Measurements from ENCODE around the gene NEK8. TPM values are rescaled to one million over a fixed set of nuclear protein-coding genes. Genes with fewer than 3 reads are reported as not detected.

Gene NEK8
- total and polyA plus RNA-seq, 9 of the 15 experiments (the other 6 are each of a cell fraction or from before 2014, with no cell fraction given) = 0.98 to 16.6 (median 4.6) TPM

GRCh38 chr17:28750178-28751047 lies 21.8 kb downstream of the NEK8 start (continued):
- TF ChIP-seq, protein P1, sequence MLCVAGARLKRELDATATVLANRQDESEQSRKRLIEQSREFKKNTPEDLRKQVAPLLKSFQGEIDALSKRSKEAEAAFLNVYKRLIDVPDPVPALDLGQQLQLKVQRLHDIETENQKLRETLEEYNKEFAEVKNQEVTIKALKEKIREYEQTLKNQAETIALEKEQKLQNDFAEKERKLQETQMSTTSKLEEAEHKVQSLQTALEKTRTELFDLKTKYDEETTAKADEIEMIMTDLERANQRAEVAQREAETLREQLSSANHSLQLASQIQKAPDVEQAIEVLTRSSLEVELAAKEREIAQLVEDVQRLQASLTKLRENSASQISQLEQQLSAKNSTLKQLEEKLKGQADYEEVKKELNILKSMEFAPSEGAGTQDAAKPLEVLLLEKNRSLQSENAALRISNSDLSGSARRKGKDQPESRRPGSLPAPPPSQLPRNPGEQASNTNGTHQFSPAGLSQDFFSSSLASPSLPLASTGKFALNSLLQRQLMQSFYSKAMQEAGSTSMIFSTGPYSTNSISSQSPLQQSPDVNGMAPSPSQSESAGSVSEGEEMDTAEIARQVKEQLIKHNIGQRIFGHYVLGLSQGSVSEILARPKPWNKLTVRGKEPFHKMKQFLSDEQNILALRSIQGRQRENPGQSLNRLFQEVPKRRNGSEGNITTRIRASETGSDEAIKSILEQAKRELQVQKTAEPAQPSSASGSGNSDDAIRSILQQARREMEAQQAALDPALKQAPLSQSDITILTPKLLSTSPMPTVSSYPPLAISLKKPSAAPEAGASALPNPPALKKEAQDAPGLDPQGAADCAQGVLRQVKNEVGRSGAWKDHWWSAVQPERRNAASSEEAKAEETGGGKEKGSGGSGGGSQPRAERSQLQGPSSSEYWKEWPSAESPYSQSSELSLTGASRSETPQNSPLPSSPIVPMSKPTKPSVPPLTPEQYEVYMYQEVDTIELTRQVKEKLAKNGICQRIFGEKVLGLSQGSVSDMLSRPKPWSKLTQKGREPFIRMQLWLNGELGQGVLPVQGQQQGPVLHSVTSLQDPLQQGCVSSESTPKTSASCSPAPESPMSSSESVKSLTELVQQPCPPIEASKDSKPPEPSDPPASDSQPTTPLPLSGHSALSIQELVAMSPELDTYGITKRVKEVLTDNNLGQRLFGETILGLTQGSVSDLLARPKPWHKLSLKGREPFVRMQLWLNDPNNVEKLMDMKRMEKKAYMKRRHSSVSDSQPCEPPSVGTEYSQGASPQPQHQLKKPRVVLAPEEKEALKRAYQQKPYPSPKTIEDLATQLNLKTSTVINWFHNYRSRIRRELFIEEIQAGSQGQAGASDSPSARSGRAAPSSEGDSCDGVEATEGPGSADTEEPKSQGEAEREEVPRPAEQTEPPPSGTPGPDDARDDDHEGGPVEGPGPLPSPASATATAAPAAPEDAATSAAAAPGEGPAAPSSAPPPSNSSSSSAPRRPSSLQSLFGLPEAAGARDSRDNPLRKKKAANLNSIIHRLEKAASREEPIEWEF (CRISPR knock-in tag; IDR thresholded peaks at IDR 0.05) = no peak
- TF ChIP-seq ZNF311 (CRISPR knock-in tag; IDR thresholded peaks at IDR 0.05) (no peak), HMG20A (CRISPR knock-in tag; conservative IDR thresholded peaks at IDR 0.05) (no peak), ZNF12 (CRISPR knock-in tag; IDR thresholded peaks at IDR 0.05) (no peak), HMGXB4 (CRISPR knock-in tag; IDR thresholded peaks at IDR 0.05) (0 out of 2 replicates have a peak, but pooled peaks have one; percentile 68), HDGF (IDR thresholded peaks at IDR 0.05) (no peak), SREBF2 (CRISPR knock-in tag; IDR thresholded peaks at IDR 0.05) (no peak), CBFB (CRISPR knock-in tag; IDR thresholded peaks at IDR 0.05) (no peak), CBFA2T2 (conservative IDR thresholded peaks at IDR 0.05) (no peak), CREB1 (IDR thresholded peaks at IDR 0.05) (peak; percentile 50; the same call in 1 of the 2 replicates), CREB1 (CRISPR knock-in tag; IDR thresholded peaks at IDR 0.05) (peak; percentile 66; the same call in 1 of the 2 replicates), SRSF3 (IDR thresholded peaks at IDR 0.05; ENCODE audit: insufficient read depth, low read length) (no peak), ZNF263 (CRISPR knock-in tag; IDR thresholded peaks at IDR 0.05; ENCODE audit: borderline replicate concordance) (peak; percentile 44; the same call in 1 of the 2 replicates), HNRNPUL1 (IDR thresholded peaks at IDR 0.05; ENCODE audit: low read length) (no peak), ZNF165 (CRISPR knock-in tag; IDR thresholded peaks at IDR 0.05; ENCODE audit: borderline replicate concordance) (no peak), ZC3H11A (IDR thresholded peaks at IDR 0.05; ENCODE audit: low read depth, low read length) (no peak; the same call in 1 of the 2 replicates), FUS (optimal IDR thresholded peaks at IDR 0.05; ENCODE audit: low read depth, low read length) (no peak), E2F4 (CRISPR knock-in tag; IDR thresholded peaks at IDR 0.05; ENCODE audit: low read depth) (no peak)
- TF ChIP-seq, protein P2, sequence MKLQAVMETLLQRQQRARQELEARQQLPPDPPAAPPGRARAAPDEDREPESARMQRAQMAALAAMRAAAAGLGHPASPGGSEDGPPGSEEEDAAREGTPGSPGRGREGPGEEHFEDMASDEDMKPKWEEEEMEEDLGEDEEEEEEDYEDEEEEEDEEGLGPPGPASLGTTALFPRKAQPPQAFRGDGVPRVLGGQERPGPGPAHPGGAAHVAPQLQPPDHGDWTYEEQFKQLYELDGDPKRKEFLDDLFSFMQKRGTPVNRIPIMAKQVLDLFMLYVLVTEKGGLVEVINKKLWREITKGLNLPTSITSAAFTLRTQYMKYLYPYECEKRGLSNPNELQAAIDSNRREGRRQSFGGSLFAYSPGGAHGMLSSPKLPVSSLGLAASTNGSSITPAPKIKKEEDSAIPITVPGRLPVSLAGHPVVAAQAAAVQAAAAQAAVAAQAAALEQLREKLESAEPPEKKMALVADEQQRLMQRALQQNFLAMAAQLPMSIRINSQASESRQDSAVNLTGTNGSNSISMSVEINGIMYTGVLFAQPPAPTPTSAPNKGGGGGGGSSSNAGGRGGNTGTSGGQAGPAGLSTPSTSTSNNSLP (IDR thresholded peaks at IDR 0.05; ENCODE audit: borderline replicate concordance, low read depth, low read length) = no peak

All from K562 (cell line).